A172 (cell line): Measurements from ENCODE around the gene TENM4. TPM values are rescaled to one million over a fixed set of nuclear protein-coding genes. Genes with fewer than 3 reads are reported as not detected.
"Not testable (repeated sequence)": the region's sequence is repeated elsewhere in the genome, so short reads cannot be mapped to it uniquely, and the experiment has no call there.

Experiments used
- DNase-seq: peaks from one replicate; pipeline ENCODE4 v3.0.0-alpha.2; 2015; ENCODE audit warnings: low spot score
- total RNA-seq: library from RNA; depleted of rRNA; stranded (reverse); fragments of >200 nt; shearing (Covaris generic); gene quantifications from 2 replicates; pipeline ENCODE4 v1.2.3, GENCODE V29; 2014

The TENM4 gene
- total RNA-seq, 1 experiment from 2014 or later = 0.91 TPM

GRCh38 chr11:79208126-79208525 lies 232.7 kb downstream of the TENM4 start:
- no peak for DNase-seq

GRCh38 chr11:79206951-79207350 lies 233.9 kb downstream of the TENM4 start:
- DNase-seq = no peak

DNA sequence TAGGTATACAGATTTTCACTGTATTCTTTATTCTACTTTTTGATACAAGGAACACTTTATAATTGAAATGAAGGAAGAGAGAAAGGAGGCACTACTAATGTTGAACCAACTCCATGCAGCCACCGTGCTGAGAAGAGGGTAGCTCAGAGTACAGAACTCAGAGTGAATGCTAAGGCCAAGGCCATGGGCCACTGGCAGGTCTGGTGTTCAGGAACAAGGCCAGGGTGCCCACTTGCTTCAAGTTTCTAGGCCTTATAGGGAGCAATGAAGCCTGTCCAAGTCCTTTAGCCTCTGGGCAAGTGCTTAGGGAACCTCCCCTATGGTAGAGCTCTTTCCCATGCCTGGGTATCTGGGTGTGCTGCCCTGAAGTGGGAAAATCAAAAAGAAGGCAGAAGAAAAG lies 235.0 kb downstream of the TENM4 start:
- no peak for DNase-seq

GRCh38 chr11:79201677-79202347 lies 239.0 kb downstream of the TENM4 start:
- no peak for DNase-seq

DNA sequence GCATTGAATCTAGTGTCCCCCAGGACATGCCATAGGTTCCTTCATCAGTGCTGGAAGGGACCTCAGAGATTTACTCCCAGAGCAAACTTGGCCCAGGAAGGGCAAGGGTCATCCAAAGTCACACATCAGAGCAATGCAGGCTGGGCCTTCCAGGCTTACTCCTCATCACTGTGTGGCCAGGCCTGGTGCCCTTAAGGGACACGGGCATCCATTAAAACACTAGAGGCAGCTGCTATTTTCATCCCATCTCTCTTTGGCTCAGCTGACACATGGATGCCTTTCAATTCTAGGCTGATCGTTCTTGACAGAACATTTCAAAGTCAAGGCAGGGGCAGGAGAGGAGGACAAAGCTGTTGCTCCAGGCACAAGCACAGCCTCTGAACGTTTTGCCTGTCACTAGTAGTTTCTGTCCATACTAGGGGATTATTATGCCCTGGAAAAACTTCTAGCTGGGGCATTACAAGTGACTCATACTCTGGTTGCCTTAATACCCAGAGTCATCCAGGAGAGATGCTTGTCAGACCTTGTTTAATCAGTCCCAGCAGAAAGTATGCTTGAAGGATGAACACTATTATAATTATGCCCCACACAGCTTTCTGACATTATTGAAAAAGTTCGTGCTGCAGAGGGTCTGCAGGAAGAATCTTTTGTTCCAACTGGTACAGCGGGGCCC lies 240.3 kb downstream of the TENM4 start:
- DNase-seq = no peak

- DNase-seq = no peak
These were observed 241.0 kb downstream of the TENM4 start for GRCh38 chr11:79199729-79200354.

- DNase-seq = no peak
These were observed 242.0 kb downstream of the TENM4 start for GRCh38 chr11:79198898-79199250.

GRCh38 chr11:79198203-79198897 lies 242.5 kb downstream of the TENM4 start:
- no peak for DNase-seq

DNA sequence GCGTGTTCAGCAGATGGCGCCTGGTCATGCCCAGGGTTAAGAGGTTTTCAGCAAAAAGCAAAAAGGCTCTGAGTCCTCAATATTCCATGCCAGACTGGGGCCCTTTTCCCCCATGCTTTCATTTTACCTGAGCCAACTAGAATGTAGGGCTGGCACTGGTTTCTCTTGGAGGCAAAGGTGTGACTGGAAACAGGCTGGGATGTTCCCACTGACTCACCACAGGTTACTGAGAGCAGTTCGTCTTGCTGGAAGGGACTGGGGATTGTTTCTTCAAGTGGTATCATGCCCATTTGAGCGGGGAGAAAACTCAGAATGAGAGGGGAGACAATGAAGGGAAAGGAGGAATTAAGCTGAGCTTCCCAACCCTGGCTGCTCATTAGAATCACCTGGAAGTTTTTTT lies 243.9 kb downstream of the TENM4 start:
- DNase-seq = no peak

DNA sequence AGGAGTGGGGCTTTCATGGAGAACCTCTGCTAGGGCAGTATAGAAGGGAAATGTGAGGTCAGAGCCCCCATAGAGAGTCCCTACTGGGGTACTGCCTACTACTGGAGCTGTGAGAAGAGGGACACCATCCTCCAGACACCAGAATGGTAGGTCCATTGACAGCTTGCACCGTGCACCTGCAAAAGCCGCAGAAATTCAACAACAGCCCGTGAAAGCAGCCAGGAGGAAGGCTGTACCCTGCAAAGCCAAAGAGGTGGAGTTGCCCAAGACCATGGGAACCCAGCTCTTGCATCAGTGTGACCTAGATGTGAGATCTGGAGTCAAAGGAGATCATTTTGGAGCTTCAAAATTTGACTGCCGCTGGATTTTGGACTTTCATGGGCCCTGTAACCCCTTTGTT lies 245.6 kb downstream of the TENM4 start:
- DNase-seq = no peak

DNA sequence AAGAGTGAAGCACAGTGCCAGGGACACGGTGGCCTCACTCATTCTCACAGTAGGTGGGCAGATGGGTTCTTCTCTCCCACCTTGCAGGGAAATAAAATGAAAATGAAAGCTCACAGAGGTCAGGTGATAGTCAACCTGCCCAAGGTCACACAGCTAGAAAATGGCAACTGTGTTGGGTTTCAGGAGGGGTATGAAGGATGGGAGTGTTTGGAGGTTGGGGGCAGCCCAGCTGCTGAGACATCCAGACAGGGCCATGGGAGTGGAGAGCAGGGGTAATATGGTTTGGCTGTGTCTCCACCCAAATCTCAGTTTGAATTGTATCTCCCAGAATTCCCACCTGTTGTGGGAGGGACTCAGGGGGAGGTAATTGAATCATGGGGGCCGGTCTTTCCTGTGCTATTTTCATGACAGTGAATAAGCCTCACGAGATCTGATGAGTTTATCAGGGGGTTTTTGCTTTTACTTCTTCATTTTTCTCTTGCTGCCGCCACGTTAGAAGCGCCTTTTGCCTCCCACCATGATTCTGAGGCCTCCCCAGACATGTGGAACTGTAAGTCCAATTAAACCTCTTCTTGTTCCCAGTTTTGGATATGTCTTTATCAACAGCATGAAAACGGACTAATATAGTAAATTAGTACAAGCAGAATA lies 247.0 kb downstream of the TENM4 start:
- no peak for DNase-seq

DNA sequence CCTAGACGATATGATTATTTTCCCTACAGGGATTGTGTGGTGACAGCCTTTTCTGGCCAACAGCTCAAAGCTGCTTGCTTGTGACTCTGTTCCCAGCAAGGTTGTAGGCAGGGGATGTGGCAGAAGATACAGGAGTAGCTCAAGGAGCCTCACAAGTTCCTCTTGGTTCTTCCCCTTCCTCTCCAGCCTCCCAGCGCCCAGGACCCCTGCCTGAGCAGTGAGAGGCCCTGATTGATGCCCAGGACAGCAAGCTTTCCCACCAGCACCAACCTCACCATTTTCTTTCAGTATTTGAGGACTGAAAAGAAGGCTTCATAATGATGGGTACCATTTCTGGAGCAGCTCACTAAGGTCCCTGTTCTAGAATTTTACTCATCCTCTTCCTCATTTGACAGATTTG lies 248.0 kb downstream of the TENM4 start:
- no peak for DNase-seq

DNA sequence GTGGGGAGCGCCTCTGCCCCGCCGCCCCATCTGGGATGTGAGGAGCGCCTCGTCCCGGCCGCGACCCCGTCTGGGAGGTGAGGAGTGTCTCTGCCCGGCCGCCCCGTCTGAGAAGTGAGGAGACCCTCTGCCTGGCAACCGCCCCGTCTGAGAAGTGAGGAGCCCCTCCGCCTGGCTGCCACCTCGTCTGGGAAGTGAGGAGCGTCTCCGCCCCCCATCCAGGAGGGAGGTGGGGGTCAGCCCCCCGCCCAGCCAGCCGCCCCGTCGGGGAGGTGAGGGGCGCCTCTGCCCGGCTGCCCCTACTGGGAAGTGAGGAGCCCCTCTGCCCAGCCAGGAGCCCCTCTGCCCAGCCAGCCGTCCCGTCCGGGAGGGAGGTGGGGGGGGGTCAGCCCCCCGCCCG lies 249.1 kb downstream of the TENM4 start:
- not testable (repeated sequence) for DNase-seq

- DNase-seq = not testable (repeated sequence)
These were observed 250.3 kb downstream of the TENM4 start for GRCh38 chr11:79190553-79190952.

DNA sequence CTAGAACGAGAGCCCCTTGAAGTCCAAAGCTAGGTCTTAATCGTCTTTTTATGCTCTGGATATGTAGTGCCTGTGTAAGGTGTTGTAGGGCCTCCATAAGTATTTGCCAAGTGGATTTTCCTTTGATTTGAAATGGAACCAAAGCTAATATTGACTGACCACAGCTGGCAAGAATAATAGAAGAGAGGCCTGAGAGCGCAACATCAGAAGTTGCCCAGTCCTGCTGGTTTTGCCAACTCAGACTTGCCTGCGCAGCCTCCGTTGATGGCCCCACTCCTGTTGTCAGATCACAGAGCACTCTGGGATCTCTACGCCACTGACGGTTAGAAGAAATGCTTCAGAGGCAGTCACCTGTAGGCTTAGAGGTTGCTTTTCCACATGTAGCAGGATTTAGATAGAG lies 251.2 kb downstream of the TENM4 start:
- no peak for DNase-seq

- no peak for DNase-seq
These were observed 251.8 kb downstream of the TENM4 start for GRCh38 chr11:79189055-79189454.

GRCh38 chr11:79186669-79187068 lies 254.2 kb downstream of the TENM4 start:
- DNase-seq = no peak

DNA sequence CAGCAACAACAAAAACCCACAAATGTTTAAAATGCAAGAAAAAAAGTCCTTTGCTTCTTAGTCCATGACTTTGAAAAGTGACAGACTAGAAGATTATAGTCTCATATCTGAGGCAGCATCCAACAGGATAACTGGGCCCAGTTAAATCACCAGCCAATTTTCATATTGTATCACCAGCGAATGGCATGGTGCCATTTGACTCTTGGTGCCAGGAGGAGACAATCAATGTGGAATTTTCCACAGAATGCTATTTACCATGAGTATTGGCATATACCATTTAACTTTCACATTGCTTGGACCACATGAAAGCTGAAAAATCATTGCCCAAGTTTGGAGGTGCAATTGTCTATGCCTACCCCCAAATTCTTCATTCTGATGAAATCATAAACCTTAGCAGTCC lies 255.5 kb downstream of the TENM4 start:
- DNase-seq = no peak

- no peak for DNase-seq
These were observed 256.5 kb downstream of the TENM4 start for GRCh38 chr11:79184285-79184684.

DNA sequence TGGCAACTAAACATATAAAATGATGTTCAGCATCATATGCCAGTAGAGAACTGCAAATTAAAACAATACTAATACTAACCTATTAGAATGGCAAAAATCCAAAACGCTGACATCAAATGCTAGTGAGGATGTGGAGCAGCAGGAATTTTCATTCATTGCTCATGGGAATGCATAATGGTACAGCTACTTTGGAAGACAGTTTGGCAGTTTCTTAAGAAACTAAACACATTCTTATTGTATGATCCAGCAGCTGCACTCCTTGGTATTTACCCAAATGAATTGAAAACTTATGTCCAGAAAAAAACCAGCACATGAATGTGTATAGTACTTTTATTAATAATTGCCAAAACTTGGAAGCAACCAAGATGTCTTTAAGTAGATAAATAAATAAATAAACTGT lies 258.0 kb downstream of the TENM4 start:
- no peak for DNase-seq

DNA sequence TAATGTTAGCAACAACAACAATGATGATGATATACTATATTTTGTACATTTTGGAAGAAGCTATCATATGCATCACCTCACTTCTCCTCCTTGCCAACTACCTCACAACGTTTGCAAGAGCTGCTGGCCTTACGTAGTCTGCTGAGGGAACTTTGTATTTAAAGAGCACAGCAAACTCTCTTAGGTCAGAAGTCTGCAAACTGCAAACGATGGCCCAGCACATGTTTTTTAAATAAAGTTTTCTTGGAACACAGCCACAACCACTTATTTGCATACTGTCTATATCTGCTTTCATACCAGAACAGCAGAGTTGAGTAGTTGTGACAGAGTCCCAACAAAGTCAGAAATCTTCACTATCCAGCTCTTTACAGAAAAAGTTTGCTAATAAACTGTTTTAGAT lies 261.7 kb downstream of the TENM4 start:
- no peak for DNase-seq
